ENCODE data around the gene C4B.

DNA sequence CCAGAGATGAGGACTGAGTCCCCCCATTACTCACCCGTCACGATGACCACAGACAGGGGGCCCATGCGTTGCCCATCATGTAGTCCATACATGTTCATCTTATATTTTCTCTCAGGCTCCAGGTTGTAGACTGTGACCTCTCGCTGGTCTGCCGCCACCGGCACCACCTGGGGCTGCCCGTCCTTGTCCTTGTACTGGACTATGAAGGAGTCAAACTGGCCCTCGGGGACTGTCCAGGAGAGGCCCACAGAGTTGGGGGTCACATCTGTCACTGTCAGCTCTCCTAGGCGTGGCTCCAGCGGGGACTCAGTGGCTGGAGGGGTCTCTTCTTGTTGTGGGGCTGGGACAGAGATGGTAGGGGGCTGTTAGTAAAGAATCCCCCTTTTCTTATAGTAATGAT, 59.0 kb downstream of the C4B start:
- TF ChIP-seq, protein P1, sequence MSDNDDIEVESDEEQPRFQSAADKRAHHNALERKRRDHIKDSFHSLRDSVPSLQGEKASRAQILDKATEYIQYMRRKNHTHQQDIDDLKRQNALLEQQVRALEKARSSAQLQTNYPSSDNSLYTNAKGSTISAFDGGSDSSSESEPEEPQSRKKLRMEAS (IDR thresholded peaks at IDR 0.05; ENCODE audit: insufficient read depth, insufficient read length): no peak
- TF ChIP-seq POLR2AphosphoS5 (IDR thresholded peaks at IDR 0.05; ENCODE audit: insufficient read depth, low read depth, low read length): no peak
- no peak for TF ChIP-seq MYC (IDR thresholded peaks at IDR 0.05; ENCODE audit: low read depth, low read length)
- TF ChIP-seq, protein P2, sequence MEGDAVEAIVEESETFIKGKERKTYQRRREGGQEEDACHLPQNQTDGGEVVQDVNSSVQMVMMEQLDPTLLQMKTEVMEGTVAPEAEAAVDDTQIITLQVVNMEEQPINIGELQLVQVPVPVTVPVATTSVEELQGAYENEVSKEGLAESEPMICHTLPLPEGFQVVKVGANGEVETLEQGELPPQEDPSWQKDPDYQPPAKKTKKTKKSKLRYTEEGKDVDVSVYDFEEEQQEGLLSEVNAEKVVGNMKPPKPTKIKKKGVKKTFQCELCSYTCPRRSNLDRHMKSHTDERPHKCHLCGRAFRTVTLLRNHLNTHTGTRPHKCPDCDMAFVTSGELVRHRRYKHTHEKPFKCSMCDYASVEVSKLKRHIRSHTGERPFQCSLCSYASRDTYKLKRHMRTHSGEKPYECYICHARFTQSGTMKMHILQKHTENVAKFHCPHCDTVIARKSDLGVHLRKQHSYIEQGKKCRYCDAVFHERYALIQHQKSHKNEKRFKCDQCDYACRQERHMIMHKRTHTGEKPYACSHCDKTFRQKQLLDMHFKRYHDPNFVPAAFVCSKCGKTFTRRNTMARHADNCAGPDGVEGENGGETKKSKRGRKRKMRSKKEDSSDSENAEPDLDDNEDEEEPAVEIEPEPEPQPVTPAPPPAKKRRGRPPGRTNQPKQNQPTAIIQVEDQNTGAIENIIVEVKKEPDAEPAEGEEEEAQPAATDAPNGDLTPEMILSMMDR (IDR thresholded peaks at IDR 0.05; ENCODE audit: extremely low read depth in 1 of 2, insufficient read depth in 1 of 2, low read depth in 1 of 2, low read length in 2 of 2): no peak
- no peak for TF ChIP-seq JUN (IDR thresholded peaks at IDR 0.05; ENCODE audit: borderline replicate concordance, insufficient read depth, insufficient read length, low read depth)
- no peak for TF ChIP-seq EZH2 (IDR thresholded peaks at IDR 0.05; ENCODE audit: borderline replicate concordance, low read depth, low read length, severe bottlenecking)
